OCI-M1 (cell line): ENCODE measurements around the gene LATS2.

Experiments used
- DNase-seq: peaks from one replicate; lab custom pipeline; 2025; lab: John Stamatoyannopoulos, UW

Gene LATS2

DNA sequence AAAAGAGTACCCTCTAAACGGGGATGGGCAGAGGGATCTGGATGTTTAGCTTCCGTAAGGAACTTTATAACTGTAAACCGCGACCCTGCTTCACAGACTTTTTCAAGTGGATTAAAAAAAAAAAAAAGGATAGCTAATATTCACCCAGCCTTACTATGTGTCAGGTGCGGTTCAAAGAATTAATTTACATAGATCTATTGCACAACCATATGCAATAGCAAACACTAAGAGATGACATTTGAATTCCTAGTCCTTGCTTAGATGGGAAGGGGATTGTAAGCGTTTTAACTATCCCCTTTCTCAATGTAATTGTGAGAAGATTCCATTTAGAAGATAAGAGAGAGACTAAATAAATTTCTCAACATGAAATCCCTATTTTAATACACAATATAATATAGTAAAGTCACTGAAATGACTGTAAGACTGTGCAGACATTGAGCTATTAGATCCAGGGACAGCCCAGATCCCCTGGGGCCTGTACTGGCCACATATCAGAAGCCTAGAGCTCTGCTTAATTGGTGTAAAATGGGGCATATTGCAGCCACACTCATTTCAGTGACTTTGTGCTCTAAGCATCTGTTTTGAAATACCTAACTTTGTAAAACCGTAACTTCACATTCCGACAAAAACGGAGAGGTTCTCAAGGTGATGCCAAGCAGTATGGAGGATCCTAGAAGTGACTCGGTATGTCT is 13.6 kb downstream of the LATS2 start:
- no peak for DNase-seq

DNA sequence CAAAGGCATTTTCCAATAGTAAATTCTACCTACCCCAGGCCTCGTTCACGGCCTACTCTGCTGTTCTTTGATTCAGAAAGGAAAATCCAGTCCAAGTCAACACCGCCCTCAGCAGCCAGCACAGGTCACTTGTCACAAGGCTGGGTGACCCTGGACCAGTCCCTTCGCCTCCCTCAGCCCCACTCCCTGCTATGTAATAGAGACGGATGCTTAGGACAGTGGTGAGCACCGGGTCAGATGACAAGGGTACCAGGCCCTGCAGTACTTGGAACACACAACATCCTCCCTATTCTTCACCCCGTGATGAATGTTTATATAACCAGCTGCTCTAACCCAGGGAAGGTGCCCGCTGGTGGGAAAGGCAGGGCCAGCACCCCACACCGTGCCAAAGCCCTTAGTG is 14.3 kb downstream of the LATS2 start:
- no peak for DNase-seq

DNA sequence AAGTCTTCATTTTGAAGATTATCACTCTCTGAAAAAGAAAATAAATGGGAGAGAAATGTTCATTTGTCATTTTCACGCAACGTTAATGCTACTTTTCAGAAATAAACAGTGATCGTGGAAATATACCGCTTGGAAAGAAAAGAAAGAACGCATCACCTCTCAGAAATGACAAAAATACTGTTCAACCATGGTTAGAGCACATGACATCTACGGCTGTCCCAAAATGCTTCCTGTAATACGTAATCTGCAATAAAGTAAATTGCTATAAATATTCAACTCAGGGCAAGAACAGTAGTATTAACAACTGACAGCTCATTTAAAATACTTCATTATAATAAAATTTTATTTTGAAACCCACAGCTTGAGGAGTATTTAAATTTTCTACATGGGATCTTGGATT is 15.2 kb downstream of the LATS2 start:
- no peak for DNase-seq

DNA sequence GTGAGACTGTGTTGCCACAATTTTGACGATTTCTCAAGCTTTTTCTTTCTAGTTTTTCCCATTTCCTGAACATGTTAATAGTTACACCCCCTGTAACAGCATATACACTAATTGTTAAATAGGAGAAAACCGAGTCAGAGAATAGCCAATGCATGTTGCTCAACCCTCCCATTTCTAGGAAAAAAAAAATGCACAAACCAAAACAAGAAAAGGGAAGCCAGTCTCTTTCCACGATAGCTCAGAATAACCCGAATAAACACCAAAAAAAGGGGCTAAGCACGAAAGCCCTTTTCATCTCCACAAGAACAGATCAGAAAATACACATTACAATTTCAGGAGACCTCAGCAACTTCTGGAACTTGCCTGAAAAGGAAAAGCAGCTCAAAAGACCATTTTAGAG is 16.3 kb downstream of the LATS2 start:
- DNase-seq: peak; percentile 66

DNA sequence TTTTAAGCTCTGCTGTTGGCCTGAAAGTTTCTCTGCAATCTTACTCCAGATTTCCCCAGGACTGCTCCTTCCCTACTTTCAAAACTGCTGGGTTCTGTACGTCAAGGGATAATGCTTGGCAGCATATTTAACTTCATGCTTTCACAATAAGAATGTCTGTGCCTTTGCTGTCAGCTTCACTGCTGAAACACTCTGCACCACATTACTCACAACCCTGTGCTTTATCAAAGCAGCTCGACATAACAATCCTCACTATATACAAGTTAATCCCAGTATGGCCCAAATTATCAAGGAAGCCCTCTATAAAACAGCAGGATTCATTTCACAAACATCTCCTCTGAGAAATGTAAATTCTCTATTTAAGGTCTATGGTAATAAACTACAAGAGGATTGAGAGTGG is 17.5 kb downstream of the LATS2 start:
- DNase-seq: no peak

DNA sequence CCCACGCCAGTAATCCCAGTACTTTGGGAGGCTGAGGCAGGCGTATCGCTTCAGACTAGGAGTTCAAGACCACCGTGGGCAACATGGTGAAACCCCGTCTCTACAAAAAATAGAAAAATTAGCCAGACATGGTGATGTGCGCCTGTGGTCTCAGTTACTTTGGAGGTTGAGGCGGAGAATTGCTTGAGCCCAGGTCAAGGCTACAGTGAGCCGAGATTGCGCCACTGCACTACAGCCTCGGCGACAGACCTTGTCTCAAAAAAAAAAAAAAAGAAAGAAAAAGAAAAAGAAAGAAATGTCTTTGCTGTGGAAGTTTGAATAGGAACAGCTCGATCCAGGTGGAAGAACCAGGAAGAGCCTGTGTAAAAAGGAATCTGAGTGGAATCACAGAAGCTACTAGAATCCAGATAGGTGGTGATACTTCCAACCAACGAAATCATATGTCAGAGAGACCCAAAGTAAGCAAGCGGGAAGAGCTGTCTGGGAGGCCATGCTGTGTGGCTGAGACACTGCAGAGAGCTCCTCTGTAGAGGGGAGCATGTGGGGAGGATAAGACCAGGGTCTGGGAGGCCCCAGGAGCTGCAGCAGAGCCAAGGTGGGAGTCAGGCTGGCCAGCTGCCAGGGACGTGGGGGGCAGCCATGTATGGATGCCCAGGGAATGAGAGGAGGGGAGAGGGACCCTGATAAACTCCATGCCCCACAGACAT is 21.1 kb downstream of the LATS2 start:
- DNase-seq: no peak

DNA sequence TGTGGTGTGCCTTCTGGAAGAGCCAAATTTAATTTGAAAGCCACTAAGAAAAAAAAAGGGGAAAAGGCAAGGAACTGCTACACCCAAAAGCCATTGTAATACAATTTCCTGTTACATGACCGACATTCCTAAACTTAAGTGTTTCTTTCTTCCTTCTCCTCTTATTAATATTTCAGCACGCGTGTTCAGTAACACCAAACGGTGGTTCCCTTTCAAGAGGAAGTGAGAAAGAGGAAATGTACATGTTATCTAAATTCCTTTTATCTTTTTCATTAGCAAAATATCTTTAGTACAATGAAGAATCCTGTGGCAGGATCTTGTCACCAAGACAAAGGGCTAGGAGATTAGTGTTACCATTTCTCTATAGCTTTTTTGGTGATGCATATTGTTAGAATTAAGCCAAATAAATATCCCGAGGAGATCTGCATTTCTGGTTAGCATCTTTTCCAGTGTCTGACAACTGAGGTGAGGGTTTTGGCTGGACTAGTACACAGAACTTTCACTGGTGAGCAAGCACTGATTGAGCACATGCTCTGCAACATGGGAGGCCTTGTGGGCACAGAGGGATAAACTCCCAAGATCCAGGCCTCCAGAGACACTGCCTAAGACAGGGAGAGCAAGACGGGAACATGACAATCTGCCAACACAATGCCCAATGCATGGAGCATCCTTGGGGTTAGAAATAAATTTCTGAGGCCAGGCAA is 22.1 kb downstream of the LATS2 start:
- DNase-seq: no peak

DNA sequence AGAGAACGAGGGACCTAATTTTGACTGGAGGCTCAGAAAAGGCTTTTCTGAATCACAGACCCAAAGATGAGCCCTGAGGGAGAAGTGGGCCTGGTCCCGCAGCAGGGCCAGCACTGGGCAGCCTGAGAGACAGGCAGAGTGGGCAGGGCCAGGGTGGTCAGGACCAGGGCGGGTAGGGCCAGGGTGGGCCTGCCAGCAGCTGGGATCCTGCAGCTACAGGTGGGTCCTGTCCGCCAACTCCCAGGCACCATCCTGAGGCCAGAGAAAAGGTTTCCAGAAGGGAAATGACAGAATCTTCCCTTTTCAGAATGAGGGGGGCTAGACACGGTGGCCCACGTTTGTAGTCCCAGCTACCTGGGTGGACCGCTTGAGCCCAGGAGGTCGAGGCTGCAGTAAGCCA is 23.7 kb downstream of the LATS2 start:
- no peak for DNase-seq

DNA sequence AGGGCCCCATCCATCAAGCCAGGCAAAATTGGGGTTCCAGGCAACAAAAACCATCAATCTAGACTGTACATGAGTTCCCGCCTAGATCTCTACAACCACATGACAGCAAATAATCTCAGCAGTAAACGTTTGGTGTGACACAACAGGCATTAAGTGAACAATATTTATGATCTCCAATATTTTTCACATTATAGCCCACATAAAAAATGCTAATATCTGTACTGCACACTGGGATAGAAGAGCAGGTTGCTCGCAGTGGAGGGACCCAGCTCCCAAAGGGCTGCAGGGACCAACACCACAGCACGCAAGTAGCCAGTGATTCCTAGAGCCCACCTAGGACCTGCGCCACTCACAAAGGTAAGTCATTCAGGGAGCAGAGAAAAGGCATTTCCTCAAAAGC is 25.9 kb downstream of the LATS2 start:
- DNase-seq: no peak

DNA sequence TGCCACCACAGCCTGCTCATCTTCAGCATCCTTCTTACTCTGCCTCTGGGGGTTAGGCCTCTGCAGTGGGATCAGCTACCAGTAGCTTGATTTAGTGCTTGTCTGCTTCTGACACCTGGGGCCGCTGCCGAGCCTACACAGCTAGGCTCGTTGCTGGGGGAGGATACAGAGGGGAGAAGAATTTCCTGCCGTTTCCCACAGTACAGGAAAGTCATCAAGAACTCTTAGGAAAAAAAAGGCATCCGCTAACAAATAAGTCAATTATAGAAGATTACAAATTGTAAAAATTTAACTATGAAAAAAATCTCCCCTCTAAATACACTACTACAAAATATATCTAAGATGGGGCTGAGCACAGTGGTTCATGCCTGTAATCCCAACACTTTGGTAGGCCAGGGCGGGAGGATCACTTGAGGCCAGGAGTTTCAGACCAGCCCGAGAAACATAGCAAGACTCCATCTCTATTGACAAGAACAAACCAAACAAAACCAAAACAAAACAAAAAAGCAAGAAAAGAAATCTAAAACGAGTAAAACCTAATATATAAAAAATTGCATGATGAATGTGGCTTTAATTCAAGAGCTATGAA is 26.7 kb downstream of the LATS2 start:
- no peak for DNase-seq

DNA sequence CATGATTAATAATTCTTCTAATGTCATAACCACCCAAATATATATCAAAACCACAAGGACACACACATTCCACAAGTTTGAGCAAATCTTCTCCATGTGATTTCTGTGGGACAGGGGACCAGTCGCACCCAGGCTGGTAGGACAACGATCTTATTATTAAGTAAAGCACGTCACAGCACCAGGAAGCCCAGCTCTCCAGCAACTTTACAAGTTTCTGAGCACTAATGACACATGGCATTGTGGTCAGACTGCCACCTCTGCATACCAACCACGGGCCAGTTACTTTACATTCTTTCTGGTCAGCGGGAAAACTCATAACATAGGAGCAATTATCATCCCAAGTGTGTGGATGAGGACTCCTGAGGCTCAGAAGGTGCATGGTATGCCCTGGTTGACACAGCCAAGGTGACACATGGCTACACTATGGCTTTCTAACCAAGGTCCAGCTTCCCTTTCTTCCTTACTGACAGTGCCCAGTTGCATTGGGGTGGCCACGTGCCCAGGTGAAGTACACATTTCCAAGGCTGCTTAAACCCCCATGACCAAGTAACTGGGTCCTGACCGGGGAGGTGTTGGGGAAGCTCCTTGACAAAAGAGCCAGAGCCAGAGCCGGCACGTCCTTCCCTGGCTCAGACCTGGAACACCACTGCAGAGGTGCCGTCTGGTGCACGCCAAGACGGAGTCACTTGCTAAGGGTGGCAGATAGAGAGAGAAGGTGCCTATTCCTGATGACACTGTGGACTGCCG is 27.4 kb downstream of the LATS2 start:
- DNase-seq: no peak

DNA sequence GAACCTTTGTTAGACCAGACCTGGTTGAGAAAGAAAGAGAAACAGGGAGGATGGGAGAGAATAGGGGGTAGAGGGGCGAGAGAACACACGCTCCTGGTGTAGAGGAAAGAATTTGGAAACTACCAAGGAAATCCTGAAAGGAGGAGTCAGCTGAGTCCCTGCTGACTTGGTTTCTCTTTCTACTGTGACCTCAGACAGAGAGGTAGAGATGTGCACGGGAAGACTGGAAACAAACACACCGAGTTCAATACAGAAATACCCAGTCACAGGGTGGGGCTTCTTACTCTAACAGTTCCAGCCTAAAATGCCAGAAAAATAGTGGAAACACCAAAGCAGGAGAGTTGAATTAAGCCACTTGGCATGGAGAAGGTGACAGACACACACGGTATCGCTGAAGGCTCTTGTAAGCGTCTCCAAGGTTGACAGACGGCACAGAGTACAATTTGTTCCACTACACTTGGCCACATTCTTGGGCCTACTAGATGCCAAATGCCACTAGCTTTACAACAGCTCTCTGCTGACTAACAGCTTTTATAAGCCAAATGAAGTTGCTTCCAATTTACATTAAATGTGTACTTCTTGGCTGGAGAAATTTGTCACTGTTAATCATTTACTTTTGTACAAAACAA is 28.1 kb downstream of the LATS2 start:
- no peak for DNase-seq

DNA sequence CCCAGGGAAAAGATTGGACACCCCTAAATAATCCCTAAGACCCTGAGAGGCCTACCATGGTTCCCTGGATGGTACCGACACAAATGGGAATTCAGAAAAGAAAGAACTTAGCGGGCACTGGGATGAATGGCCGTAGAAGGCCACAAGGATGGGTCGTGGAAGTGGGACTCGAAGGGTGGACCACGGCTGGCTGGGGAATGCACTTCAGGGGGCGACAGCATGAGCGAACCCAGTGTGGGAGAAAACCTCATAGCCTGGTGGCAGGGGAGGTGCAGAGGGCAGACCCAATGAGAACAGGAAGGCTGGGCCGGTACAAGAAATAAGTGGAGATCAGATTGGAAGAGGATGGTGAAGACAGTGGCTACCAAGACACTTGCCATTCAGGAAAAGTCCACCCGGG is 28.7 kb downstream of the LATS2 start:
- no peak for DNase-seq

DNA sequence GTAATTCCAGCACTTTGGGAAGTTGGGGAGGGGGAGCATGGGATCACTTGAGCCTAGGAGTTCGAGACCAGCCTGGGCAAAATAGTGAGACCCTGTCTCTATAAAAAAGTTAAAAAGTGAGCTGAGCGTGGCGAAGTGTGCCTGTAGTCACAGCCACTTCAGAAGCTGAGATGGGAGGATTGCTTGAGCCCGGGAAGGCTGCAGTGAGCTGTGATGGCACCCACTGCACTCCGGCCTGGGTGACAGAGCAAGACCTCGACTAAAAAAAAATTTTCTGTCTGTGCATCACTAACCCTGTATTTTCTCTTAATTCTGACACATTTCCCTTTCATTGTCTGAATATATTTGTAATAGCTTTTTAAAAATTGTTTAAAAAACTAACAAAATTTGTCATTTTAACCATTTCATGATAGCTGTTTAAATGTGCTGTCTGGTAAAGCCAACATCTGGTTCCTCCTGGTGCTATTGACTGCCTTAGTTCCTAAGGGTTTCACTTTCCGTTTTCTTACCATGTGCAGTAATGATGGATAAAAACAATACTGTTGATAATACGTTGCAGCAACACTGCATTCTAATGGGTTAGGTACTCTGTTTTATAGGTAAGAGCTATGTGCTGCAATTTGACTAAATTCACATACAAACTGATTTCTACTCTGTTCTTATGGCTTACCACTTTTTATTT is 29.7 kb downstream of the LATS2 start:
- DNase-seq: peak; percentile 2

DNA sequence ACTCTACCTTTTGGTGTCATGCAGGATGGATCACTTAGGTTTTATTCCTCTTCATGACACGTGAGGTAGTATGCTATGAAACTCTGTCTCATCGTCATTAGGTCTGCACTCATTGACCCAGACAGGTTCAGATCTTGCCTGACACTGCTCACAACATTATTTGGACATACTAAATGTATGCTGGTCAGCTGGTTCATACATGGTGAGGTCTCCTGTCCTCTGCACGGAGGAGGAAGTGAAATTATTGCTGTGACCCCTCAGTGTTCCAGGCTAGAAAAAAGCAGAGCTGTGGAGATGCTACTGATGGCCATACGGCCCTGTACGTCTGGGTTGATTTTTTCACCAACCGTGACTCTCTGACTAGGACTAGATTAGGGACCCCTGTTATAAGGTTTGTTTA is 35.8 kb downstream of the LATS2 start:
- no peak for DNase-seq

DNA sequence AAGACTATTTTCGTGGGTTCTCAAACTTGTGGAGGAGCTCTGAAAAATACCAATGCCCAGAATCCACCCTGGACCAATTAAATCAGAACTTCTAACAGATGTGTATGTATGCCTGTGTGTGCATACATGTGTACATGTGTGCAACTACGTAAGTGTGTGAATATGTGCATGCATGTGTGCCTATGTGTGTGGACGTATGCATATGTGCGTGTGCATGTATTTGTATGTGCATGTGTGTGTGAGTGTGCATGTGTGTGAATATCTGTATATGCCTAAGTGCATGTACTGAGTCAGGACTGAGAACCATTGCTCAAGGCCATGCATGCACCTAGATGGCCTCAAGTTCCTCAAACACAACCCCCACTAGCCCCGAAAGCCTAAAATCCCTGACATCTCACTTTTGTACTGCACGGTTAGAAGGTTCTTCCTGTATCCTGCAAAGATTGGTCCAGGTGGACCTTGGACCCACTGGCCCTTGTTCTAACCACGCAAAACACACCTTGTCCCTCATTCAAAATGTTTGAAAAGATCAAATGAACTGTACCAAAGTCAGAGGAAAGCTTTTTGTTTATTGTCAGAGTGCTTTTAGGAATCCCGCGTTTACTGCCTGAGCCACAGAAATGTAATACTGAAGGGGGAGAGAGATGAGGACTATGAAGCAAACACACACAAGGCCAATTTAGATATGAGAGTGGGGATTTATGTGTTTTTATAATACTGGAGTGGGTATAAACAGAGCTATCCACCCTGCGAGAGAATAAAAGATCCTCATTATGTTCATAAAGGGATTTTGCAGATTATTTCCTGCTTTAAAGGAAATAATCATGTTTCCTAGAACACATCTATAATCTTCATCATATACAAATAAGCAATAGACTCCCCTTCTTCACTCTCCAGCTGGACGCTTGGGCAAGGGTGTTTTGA is 39.1 kb downstream of the LATS2 start:
- no peak for DNase-seq

DNA sequence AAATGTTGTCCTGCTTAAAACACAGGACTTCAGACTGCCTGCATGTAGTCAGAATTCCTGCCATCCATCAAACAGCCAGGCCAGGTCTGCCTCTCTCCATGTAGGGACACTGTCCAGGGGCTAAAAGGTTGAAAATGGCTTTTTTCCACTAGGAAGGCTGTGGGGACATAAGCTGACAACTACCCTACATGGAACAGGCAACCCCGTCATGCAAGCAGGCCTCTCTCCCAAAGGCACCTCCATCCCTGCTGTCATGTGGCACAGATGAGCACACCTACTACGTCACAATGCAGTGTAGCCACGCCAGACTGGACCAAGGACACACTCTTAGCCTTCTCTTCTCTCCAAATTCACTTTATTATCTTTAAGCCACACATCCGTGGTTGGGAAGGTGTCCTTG is 40.8 kb downstream of the LATS2 start:
- DNase-seq: no peak

DNA sequence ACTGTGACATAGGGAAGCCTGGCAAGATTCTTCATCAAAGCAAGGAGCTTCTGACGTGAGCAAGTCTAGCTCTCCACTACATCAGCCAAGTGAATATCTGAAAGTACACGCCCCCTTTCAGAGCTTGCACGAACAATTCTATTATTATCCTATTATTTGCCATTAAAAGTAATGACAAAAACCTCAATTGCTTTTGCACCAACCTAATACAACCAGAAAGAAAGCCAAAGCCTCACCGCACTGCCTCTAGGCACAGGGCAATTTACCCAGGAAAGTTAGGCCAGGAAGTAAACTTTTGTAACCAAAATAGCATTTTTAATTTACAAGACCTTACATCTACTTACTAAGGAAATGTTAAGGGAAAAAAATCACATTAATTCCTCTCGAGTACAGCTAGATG is 41.2 kb downstream of the LATS2 start:
- no peak for DNase-seq

DNA sequence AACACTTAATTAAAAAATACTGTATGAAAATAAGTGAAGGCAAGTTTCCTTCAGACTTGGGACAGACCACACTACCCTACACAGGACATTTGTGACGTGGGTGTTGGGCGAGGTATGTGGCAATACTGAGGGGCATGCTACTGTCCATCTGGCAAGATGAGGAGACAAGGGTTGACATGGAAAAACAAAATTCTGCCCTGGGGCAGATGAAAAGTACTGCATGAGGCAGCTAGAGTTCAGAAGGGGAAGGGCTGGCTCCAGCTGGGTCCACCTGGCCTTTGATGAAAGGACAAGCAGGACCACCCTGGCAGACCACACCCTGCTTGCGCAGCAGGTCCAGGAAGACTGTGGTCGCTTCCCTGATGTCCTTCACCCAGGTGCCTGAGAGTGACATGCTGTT is 43.2 kb downstream of the LATS2 start:
- DNase-seq: no peak

DNA sequence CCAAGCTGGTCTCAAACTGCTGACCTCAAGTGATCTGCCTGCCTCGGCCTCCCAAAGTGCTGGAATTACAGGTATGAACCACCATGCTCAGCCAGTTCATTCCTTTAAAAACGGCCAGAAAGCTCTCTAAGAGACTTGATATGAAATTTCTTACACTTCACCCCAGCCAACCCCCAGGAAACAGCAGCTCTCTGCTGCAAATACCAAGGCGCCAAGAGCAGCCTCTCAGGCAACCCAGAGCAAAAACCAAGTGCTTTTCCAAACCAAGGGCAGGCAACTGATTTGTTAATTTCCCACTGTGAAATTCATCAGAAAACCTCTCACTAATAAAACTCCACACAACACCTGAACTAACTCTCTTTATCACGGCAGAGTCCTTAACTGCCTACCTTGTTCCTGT is 44.9 kb downstream of the LATS2 start:
- DNase-seq: no peak
